Right kidney (tissue), 9 donors: Measurements from ENCODE around the gene ATP10B.
"Not testable (repeated sequence)": the region's sequence is repeated elsewhere in the genome, so short reads cannot be mapped to it uniquely, and the experiment has no call there.

ENCODE experiments used
- DNase-seq: peaks from one replicate; pipeline ENCODE4 v3.0.0-alpha.2; 2016
- long read RNA-seq, 8 donors: transcript quantifications; one replicate each; lab custom pipeline, GENCODE V29; 2026

ATP10B gene, protein sequence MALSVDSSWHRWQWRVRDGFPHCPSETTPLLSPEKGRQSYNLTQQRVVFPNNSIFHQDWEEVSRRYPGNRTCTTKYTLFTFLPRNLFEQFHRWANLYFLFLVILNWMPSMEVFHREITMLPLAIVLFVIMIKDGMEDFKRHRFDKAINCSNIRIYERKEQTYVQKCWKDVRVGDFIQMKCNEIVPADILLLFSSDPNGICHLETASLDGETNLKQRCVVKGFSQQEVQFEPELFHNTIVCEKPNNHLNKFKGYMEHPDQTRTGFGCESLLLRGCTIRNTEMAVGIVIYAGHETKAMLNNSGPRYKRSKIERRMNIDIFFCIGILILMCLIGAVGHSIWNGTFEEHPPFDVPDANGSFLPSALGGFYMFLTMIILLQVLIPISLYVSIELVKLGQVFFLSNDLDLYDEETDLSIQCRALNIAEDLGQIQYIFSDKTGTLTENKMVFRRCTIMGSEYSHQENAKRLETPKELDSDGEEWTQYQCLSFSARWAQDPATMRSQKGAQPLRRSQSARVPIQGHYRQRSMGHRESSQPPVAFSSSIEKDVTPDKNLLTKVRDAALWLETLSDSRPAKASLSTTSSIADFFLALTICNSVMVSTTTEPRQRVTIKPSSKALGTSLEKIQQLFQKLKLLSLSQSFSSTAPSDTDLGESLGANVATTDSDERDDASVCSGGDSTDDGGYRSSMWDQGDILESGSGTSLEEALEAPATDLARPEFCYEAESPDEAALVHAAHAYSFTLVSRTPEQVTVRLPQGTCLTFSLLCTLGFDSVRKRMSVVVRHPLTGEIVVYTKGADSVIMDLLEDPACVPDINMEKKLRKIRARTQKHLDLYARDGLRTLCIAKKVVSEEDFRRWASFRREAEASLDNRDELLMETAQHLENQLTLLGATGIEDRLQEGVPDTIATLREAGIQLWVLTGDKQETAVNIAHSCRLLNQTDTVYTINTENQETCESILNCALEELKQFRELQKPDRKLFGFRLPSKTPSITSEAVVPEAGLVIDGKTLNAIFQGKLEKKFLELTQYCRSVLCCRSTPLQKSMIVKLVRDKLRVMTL (N-terminal part only)
- long read RNA-seq, donor 1, result 0 reads
- long read RNA-seq, donor 2, result 0 reads
- long read RNA-seq, donor 3, result 0 reads
- long read RNA-seq, donor 4, result 0 reads
- long read RNA-seq, donor 5, result 0 reads
- long read RNA-seq, donor 6, result 0 reads
- long read RNA-seq, donor 7, result 0 reads
- long read RNA-seq, donor 8, result 0 reads

DNA sequence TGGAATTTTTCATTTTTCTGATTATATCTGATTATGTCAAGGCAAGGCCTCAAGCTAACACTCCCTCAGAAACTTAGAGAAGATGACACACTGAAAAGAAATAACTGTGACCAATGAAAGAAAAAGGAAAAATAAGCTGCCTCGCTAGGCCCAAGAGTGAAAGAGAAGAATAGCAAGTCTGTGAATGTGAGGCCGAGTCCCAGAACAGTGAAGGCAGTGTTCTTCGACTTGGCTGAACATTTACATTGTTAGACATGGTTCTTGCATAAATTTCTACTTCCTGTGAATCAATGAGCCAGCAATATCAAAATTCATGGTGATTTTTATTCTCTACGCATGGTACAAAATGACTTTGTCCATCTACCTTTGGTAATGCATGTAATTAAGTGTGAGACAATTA lies at the start of gene ATP10B:
Gene ATP10B, minus strand, starts transcription at position 163 of the 400 bp plus-strand sequence. CDS start 164,137 bp downstream, outside the sequence.
- no peak for DNase-seq

DNA sequence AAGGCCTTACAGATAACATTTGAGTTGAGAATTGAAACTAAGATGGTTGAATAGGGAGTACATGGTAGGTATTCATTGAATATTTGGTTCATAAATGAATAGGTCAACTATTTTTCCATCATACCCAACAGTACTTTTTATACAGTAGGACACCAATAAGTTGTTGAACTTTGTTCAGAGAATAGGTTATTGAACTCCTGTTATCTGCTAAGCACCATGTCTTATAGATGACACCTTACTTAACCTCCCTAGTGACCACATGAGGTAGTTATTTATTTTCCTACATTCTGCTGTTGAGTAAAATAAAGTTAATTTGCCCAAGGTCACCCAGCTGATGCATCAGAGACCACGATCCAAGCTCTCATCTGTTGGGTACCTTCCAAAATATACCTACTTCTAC lies 49.6 kb upstream of the ATP10B start:
- no peak for DNase-seq

DNA sequence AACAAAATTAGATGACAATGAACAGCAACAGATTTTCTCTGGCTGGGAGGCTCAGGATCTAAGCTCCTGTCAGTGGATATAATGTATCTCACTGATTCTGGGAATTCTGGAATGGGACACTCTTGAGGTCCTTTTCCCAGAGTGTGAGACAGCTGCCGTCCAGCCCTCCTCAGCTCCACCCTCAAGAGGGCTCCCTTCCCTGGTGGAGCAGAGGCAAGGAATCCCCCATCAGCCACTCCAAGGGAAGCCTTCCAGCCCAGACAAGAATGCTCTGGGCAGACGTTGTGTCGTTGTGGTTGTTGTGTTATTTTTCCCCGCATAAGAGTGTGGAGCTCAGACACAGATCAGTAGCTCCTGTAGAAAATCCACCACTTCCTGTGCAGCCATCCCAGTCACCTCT lies 47.7 kb upstream of the ATP10B start:
- DNase-seq, result no peak

DNA sequence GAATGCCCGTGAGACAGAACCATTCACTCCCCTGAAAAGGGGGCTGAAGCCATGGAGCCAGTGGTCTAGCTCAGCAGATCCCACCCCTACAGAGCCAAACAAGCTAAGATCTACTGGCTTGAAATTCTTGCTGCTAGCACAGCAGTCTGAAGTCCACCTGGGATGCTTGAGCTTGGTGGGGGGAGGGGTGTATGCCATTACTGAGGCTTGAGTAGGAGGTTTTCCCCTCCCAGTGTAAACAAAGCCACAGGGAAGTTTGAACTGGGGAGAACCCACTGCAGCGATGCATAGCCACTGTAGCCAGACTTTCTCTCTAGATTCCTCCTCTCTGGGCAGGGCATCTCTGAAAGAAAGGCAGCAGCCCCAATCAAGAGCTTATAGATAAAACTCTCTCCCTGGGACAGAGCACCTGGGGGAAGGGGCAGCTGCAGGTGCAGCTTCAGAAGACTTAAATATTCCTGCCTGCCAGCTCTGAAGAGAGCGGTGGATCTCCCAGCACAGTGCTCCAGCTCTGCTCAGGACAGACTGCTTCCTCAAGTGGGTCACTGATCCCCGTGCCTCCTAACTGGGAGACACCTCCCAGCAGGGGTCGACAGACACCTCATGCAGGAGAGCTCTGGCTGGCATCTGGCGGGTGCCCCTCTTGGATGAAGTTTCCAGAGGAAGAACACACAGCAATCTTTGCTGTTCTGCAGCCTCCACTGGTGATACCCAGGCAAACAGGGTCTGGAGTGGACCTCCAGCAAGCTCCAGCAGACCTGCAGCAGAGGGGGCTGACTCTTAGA lies 41.4 kb upstream of the ATP10B start:
- DNase-seq, result not testable (repeated sequence)

DNA sequence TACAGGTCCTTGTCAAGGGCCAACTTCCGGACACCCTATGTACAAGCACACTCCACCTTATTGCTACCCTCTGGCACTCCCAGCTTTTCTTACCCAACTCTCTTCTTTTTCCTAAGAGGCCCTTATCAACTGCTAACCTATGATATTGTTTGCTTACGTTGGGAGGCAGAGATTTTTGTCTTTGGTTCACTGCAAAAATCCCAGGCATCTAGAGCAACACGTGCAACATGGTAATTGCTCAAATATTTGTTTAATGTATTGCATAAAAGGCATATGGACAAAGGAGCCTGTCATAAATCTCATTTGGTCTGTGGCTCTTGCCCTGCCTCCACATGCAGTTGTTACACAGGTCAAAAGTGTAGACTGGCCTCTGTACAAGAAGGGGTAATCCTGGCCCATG lies 35.8 kb upstream of the ATP10B start:
- DNase-seq, result no peak

DNA sequence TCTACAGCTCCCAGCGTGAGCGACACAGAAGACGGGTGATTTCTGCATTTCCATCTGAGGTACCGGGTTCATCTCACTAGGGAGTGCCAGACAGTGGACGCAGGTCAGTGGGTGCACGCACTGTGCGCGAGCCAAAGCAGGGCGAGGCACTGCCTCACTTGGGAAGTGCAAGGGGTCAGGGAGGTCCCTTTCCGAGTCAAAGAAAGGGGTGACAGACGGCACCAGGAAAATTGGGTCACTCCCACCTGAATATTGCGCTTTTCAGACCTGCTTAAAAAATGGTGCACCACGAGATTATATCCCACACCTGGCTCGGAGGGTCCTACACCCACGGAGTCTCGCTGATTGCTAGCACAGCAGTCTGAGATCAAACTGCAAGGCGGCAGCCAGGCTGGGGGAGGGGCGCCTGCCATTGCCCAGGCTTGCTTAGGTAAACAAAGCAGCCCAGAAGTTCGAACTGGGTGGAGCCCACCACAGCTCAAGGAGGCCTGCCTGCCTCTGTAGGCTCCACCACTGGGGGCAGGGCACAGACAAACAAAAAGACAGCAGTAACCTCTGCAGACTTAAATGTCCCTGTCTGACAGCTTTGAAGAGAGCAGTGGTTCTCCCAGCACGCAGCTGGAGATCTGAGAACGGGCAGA lies 21.7 kb upstream of the ATP10B start:
- not testable (repeated sequence) for DNase-seq

DNA sequence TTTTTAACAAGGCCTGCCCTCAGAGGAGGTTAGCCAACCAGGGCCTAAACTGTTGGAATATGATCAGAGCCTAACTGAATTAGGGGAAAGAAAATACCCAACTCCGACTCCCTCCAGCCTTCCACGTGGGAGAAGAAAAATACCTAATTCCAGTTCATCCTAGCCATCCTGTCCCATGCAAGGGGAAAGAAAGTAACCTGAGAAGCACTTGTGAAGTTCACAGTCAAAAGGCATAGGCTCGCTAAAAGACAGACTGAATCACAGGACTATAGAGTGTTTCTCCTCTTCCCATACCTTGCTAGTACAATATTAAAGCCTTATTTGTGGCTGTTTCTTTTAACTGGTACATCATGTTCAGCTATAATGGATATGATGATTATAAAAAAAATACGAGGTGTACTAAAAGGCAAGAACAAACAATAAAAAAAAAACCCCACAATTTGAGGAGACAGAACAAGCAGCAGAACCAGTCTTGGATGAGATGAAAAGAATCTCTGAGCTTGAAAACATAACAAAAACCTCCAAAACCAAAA lies 18.0 kb upstream of the ATP10B start:
- DNase-seq, result no peak

DNA sequence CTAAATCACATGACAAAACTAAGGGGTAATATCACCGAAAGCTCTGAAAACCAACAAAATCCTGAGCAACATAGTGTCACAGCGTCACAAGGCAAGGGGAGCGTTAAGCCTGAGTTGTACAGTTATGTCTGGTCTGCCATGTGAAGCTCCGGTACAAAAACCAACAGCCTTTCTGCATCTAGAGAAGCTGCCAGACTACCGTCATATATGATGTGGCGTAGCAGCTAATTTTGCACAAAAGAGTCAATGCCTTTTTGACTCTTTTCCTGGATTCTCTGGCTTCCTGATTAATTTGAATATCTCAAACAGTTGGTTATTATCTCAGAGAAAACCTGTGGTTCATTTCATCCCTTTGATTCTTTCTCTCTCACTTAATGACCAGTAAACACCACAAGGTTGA lies 16.0 kb upstream of the ATP10B start:
- DNase-seq, result no peak

DNA sequence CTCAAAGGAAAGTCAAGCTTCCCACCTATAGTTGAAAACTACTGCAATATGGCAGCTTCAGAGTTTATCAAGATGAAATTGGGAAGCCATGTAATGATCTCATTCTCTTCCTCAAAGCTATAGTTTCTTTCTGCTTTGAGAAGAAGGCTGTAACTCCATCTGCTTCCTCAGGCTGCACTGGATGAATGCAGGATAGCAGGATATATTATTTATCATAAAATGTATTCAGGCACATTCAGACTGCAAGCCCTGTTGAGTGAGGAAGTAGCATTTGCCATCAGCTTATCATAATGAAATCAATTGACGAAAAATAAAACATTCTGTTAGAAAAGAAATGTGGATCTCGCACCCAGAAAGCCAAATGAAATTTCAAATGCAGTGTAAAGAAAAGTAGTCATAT lies 560 bp downstream of the ATP10B start:
- no peak for DNase-seq

DNA sequence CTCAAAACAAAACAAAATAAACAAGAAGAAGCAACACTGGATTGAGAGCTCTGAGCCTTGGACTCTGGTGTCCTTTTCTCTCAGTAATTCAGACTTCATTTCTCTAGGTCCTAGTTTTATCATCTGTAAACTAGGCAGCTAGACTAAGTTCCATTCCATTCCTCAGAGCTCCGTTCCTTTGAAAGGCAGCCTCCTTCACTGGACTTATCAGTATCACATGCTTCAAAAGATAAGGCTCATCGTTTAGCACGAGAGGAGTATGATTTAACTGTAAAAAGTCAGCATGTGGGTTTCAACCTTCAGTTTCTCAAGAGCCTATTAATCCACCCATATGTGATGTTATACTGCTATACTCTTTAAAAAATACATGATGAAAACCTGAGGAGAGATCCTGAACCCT lies 1.6 kb downstream of the ATP10B start:
- DNase-seq, result no peak

DNA sequence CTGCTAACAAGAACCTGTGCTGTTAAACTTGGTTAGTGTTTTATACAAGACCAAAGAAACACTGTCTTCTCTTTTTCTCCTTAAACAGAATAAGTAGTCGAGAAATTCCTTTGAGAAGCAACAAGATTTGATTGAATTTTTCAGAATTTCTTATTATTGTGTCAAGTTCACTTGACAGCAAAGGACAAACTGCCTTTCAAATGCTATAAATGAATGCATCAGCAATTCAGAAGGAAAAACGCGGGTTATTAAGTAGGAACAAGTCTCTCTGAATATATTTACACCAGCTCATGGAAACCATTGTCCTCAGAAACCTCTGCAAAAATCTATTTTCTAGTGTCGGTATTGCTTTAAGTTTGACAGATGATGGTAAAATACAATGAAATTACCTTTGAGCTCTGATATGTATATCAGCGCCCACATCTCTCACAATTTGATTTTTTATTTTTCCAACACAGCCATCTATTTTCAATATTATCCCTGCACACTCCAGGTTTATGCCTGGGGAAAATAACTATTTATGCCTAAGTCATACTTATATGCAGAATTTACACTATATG lies 4.4 kb downstream of the ATP10B start:
- DNase-seq, result no peak

DNA sequence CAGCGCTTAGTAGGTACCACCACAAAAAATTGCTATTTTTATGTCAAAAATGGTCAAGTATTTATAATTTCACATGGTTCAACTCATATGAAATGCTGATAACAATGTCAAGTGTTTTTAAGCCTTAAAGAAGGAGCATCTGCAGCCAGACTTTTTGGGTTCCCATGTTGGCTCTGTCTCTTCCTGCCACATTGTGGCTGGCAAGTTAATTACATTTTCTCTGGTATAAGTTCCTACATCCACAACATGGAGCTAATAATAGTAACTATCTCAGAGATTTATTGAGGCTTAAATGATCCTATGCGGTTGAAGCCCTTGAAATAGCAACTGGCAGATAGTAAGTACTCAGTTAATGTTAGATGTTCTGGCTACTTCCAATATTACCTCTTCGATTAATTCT lies 5.4 kb downstream of the ATP10B start:
- no peak for DNase-seq

DNA sequence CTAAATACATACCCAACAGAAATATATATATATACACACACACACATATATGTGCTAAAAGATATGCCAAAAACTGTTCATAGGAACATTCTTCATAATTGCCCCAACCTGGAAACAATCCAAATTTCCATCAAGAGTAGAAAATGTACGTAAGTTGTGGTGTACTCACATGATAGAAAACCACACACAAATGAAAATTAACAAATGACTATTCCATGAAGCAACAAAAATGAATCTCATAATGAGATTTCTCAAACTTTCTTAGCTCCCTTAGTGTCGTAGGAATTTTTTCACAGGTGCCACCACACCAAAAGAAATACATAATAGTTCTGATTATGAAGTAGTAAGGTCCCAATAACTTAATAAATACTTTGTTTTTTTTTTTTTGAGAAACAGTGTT lies 7.8 kb downstream of the ATP10B start:
- no peak for DNase-seq

DNA sequence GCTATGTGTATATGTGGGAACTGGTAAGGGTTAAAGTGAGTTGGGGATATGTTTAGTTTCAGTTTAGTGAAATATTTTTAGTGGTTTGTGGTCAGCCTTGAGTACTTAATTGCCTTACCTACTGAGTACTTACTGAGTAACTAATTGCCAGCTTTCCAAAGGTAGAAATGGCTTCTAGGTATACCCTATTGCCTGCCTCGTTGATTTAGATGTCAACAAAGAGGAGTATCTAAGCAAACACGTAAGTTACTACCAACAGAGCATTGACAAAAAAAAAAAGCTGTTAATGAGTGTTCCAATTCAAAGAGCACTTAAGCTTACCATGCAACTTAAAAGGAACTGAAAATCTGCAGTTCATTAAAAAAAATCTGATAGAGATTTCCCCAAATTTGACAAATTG lies 8.8 kb downstream of the ATP10B start:
- DNase-seq, result no peak

DNA sequence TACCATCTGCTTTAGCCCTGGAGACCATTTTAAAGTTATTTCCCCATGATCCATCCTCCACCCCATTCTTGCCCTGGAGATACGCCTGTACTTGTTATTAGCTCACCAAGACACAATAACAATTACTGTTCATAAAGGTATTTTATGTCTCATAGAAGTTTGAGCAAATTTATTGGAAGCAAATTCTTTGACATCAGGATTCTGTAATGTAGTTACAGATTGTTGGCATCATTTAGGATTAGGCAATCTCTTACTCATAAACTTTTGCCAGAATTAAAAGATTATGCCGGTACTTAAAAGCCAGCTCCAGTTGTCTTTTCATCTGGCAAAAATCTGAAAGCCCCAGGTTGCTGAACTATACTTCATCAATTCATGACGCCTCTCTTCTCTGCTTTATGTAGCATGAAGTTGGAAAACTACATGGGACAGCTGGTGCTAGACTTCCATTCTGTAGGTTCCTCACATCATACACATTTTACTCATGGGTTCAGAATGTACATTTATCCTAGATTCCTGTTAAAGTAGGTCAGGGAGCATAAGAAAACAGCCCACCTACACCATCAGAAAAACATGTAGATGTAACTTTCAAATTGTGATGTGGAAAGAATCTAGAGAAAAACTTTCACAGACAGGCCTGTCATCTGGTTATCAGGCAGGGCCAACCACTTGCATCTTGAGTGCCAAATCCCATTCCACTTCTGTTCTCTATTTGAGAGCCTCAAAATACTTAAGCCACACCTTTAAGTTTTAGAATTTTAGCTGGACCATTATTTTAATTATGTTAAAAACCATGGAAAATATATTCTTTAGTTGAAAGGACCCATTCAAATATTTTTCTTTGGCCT lies 14.0 kb downstream of the ATP10B start:
- no peak for DNase-seq

DNA sequence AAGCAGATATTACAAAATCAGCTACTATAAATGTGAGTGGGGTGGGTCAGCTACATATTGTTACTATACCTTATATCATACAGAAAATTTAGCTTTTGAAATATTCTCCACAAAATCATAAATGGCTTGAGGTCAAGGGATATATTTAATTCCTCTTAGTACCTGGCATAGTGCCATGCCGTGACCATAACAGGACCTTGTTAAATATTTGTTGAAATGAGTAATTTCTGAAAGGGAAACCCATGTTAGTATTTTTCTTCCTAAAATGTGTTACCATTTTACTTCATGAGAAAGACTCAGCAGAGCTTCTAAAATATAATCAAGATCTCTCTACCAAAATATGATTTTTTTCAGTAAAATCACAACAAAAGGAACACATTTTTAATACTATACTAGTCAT lies 14.8 kb downstream of the ATP10B start:
- DNase-seq, result no peak

DNA sequence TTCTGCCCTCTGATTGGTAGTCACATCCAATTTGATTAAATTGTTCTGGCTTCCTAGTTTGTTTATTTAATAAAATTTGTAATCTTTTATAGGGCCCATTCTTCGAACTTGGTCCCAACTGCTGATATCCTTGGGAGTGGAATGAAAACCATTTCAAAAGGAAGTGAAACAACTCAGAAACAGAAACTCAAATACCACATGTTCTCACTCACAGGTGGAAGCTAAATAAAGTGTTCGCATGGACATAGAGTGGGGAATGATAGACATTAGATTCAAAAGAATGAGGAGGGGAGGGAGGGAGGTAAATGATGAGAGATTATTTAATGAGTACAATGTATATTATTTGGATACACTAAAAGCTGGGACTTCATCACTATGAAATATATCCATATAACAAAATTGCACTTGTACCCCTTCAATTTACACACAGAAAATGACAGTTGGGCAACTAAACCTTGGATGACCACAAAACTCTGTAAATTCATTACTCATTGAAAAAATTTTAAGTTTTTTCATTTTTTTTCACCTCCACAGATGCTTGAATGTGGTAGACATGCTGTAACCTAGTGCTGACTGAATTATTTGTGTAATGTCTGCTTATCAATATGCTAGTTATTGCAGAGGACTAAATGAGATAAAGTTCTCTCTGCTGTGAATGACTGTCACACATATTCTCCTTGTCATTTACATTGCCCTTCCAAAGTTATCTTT lies 16.0 kb downstream of the ATP10B start:
- no peak for DNase-seq

DNA sequence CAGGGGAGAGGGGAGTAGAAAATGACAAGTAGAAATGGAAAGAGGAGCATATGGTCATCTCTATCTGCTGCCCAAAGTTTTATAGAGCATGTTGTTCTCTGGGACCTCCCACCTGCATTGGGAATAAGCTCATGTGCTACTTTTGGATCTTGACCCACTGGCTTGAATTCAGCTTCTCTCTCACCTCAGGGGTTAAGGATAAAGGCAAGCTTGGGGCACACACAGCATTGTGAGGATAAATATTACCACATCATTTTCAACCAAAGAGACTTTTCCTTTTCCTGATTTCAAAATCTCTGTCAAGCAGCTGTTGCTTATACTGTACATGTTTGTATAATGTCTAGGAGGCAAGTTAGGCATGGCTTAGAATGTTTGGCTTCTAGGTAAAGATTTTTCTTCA lies 16.6 kb downstream of the ATP10B start:
- DNase-seq, result no peak

DNA sequence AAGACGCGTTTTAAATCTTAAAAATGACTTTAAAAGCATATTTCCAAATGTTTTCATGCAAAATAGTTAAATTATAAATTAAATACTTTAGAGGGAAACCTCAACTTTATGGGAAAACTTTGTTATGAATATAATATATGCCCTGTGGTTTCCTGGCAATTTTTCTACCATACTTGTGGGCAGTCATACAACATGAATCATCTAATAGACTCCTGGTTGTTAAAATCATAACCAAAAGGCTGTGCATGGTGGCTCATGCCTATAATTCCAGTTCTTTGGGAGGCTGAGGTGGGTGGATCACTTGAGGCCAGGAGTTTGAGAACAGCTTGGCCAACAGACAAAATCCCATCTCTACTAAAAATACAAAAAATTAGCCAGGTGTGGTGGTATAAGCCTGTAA lies 18.2 kb downstream of the ATP10B start:
- no peak for DNase-seq
